ENCODE results near the gene CELF6. TPM values are rescaled to one million over a fixed set of nuclear protein-coding genes. Genes with fewer than 3 reads are reported as not detected.

The CELF6 gene
- polyA plus RNA-seq, 2 donors, result 1.0 to 1.4 TPM

DNA sequence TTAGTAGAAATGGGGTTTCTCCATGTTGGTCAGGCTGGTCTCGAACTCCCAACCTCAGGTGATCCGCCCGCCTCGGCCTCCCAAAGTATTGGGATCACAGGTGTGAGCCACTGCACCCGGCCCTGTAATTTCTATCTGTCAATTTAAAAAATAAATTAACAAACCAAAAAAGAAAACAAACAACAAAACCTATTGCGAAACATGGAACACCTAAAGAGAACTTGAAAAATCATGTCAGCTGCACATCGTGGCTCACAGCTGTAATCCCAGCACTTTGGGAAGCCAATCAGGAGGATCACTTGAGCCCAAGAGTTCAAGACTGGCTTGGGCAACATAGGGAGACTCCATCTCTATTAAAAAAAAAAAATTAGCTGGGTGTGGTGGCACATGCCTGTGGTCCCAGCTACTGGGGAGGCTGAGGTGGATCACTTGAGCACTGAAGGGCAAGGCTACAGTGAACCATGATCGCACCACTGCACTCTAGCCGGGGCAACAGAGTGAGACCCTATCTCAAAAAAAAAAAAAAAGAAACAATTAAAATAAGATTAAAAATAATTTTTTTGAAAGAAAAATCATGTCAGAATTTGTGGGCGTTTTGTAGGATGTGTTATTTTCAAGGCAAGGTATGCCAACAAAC, 67.2 kb downstream of the CELF6 start:
- no peak overlapping the region for H3K4me3 ChIP-seq (ENCODE audit: low read depth in 1 of 2, low read length in 2 of 2)
- H3K36me3 ChIP-seq (ENCODE audit: control insufficient read depth in 2 of 2, insufficient read depth in 2 of 2, low read length in 1 of 2), result peaks cover 12 to 19% of the 10 kb centered on the region in 2 donors
- WGBS, 2 donors, result 91 to 95% methylated on average over 10 of the region's 10 CpGs
- no peaks in the 10 kb centered on the region for H3K9me3 ChIP-seq (ENCODE audit: control insufficient read depth in 2 of 2, insufficient read depth in 1 of 2, low read depth in 1 of 2, low read length in 1 of 2)
- H3K4me1 ChIP-seq (ENCODE audit: control insufficient read depth in 2 of 2, insufficient read depth in 2 of 2, low read length in 1 of 2), result no peaks in the 10 kb centered on the region
- no peaks in the 10 kb centered on the region for H3K27me3 ChIP-seq (ENCODE audit: control insufficient read depth in 1 of 2, insufficient read depth in 2 of 2, low read length in 2 of 2)
- H3K27ac ChIP-seq (ENCODE audit: low read depth in 2 of 2, low read length in 1 of 2), result no peak overlapping the region

DNA sequence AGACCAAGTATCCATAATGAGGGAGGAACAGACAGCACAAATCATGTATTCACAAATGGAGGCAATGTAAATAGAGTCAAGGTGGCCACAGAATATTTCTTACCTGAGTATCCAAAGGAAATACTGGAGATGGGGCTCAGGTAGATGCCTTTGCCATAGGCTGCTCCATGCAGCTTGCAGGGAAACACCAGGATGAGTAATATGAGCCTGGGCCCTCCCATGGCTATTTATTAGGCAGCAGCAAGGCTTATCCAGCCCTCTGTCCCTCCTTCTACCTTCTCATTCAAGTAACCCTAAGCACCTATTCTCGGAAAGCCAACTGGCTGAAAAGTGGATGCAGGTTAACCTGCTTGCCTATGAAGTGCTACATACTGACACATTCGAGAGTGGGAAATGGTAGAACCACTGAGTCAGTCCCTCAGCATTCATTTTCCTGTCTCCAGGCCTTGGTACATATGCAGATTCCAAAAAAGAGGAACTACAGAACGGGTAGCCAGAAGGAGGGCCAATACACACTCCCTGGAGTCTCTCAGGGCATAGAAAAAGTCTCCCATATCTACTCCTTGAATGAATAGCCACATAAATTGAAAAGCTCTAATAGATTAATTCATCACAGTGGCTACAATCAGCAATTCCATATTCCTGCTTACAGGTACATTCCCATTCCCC, 70.7 kb downstream of the CELF6 start:
- H3K27ac ChIP-seq (ENCODE audit: low read depth in 2 of 2, low read length in 1 of 2), result no peak overlapping the region
- peaks cover 9 to 13% of the 10 kb centered on the region in 2 donors for H3K36me3 ChIP-seq (ENCODE audit: control insufficient read depth in 2 of 2, insufficient read depth in 2 of 2, low read length in 1 of 2)
- WGBS, 2 donors, result 72 to 88% methylated on average over 3 of the region's 3 CpGs
- H3K9me3 ChIP-seq (ENCODE audit: control insufficient read depth in 2 of 2, insufficient read depth in 1 of 2, low read depth in 1 of 2, low read length in 1 of 2), result no peaks in the 10 kb centered on the region
- H3K4me3 ChIP-seq (ENCODE audit: low read depth in 1 of 2, low read length in 2 of 2), result no peak overlapping the region
- H3K27me3 ChIP-seq (ENCODE audit: control insufficient read depth in 1 of 2, insufficient read depth in 2 of 2, low read length in 2 of 2), result no peaks in the 10 kb centered on the region
- no peaks in the 10 kb centered on the region for H3K4me1 ChIP-seq (ENCODE audit: control insufficient read depth in 2 of 2, insufficient read depth in 2 of 2, low read length in 1 of 2)

DNA sequence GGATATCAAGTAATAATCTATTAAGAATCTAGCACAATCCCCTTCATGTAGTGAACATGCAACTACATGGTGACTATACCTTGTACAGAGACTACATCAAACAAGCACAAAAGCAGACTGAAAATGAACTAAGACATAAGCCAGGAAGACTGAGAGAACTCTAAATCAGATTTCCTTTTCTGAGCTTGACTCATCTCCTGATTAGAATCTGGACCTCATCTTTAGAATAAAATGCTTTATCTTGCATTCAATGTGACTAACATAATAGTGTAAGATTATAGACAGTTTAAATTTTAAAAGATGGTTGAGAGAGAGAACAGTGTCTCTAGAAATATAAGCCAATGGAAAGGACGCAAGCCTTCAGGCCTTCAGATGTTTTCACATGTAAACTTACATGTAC, 71.4 kb downstream of the CELF6 start:
- WGBS, 2 donors, result 91 to 95% methylated on average over 1 of the region's 1 CpG
- H3K36me3 ChIP-seq (ENCODE audit: control insufficient read depth in 2 of 2, insufficient read depth in 2 of 2, low read length in 1 of 2), result peaks cover 10 to 16% of the 10 kb centered on the region in 2 donors

DNA sequence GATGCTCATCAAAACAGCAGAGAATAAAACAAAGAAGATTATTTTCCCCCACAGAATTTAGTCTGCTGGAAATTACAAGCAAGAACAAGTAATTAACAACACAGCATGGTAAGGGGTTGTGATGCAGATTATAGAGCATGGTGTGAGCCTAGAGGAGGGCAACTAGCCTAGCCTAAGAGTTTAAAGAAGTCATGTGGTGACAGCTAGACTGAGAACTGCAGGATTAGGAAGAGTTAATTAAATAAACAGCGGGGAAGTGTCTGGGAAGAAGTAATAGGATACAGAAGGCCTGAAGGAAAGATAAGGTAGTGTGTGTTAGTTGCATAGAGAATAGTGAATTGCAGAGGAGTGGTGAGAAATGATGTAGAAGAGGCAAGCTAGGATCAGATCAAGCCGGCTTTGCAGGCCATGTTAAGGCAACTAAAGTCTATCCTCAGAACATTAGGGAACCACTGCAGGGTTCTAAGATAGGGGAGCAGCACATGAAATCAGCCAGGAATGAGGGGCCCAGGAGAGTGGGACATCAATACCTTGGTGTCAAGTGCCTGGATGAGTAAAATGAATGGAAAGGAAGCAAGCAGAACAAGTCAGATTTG, 77.1 kb downstream of the CELF6 start:
- Histone ChIP-seq H3K4me1 (ENCODE audit: control insufficient read depth in 2 of 2, insufficient read depth in 2 of 2, low read length in 1 of 2) (peaks cover 0 to 1% of the 10 kb centered on the region in 2 donors), H3K36me3 (ENCODE audit: control insufficient read depth in 2 of 2, insufficient read depth in 2 of 2, low read length in 1 of 2) (peaks cover 16 to 18% of the 10 kb centered on the region in 2 donors), H3K4me3 (ENCODE audit: low read depth in 1 of 2, low read length in 2 of 2) (no peak overlapping the region), H3K27ac (ENCODE audit: low read depth in 2 of 2, low read length in 1 of 2) (no peak overlapping the region), H3K27me3 (ENCODE audit: control insufficient read depth in 1 of 2, insufficient read depth in 2 of 2, low read length in 2 of 2) (no peaks in the 10 kb centered on the region), H3K9me3 (ENCODE audit: control insufficient read depth in 2 of 2, insufficient read depth in 1 of 2, low read depth in 1 of 2, low read length in 1 of 2) (no peaks in the 10 kb centered on the region)
- 61 to 69% methylated on average over 2 of the region's 2 CpGs for WGBS, 2 donors

More for the DNA sequence above, 71.4 kb downstream of the CELF6 start:
- Histone ChIP-seq H3K27ac (ENCODE audit: low read depth in 2 of 2, low read length in 1 of 2) (no peak overlapping the region), H3K27me3 (ENCODE audit: control insufficient read depth in 1 of 2, insufficient read depth in 2 of 2, low read length in 2 of 2) (no peaks in the 10 kb centered on the region), H3K9me3 (ENCODE audit: control insufficient read depth in 2 of 2, insufficient read depth in 1 of 2, low read depth in 1 of 2, low read length in 1 of 2) (no peaks in the 10 kb centered on the region), H3K4me1 (ENCODE audit: control insufficient read depth in 2 of 2, insufficient read depth in 2 of 2, low read length in 1 of 2) (no peaks in the 10 kb centered on the region), H3K4me3 (ENCODE audit: low read depth in 1 of 2, low read length in 2 of 2) (no peak overlapping the region)

DNA sequence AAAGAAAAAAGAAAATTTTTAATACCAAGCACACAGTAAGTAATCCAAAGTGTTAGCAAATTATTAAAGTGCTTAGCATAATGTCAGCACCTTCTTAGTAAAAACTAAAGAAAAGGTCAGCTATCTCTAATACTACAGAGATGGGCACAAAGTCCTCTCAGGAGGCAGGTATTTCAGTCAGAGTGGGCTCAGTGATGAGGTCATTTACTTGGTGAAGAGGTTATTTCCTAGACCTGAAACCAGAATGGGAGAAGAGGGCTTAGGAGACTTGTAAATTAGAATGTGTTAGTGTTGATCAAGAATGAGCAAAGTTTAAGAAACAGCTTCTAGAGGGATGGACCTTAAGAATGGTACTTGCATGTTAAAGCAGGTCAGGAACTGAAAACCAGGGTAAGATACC, 80.3 kb downstream of the CELF6 start:
- H3K27me3 ChIP-seq (ENCODE audit: control insufficient read depth in 1 of 2, insufficient read depth in 2 of 2, low read length in 2 of 2), result no peaks in the 10 kb centered on the region
- H3K4me3 ChIP-seq (ENCODE audit: low read depth in 1 of 2, low read length in 2 of 2), result no peak overlapping the region
- H3K27ac ChIP-seq (ENCODE audit: low read depth in 2 of 2, low read length in 1 of 2), result no peak overlapping the region
- peaks cover 0 to 8% of the 10 kb centered on the region in 2 donors for H3K4me1 ChIP-seq (ENCODE audit: control insufficient read depth in 2 of 2, insufficient read depth in 2 of 2, low read length in 1 of 2)
- no peaks in the 10 kb centered on the region for H3K9me3 ChIP-seq (ENCODE audit: control insufficient read depth in 2 of 2, insufficient read depth in 1 of 2, low read depth in 1 of 2, low read length in 1 of 2)
- H3K36me3 ChIP-seq (ENCODE audit: control insufficient read depth in 2 of 2, insufficient read depth in 2 of 2, low read length in 1 of 2), result peaks cover 16 to 17% of the 10 kb centered on the region in 2 donors

DNA sequence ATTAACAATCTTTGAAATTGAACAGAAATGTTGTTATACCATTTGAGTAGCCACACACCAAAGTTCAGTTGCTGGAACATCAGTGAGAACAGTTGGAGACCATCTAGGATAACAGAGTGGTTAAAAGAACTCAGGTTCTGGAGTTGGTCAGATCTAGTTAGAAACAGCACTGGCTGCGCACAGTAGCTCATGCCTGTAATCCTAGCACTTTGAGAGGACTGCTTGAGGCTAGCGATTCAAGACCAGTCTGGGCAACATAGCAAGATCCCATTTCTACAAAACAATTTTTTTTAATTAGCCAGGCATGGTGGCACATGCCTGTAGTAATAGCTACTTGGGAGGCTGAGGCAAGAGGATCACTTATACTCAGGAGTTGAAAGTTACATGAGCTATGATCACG, 81.4 kb downstream of the CELF6 start:
- no peak overlapping the region for H3K27ac ChIP-seq (ENCODE audit: low read depth in 2 of 2, low read length in 1 of 2)

DNA sequence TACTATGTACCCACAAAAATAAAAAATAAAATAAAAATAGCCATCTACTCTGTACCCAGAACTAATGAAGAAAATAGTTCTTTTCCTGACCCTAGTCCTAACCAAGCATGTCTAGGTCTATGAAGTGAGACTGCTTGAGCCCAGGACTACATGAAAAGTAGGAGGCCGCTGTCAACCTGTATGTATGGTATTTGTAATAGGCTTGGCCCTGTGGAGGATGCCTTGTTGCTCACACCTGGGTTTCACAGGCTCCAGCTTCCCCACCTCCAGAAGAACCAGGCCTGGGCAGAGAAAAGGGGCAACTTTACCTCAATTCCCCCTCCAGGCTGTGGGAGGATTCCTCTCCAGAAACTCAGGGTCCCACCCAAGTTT, 82.1 kb downstream of the CELF6 start:
- 86 to 100% methylated on average over 1 of the region's 1 CpG for WGBS, 2 donors
- peak overlapping the region; percentile 49 to 74 for H3K27ac ChIP-seq (ENCODE audit: low read depth in 2 of 2, low read length in 1 of 2)
- H3K9me3 ChIP-seq (ENCODE audit: control insufficient read depth in 2 of 2, insufficient read depth in 1 of 2, low read depth in 1 of 2, low read length in 1 of 2), result no peaks in the 10 kb centered on the region
- H3K4me1 ChIP-seq (ENCODE audit: control insufficient read depth in 2 of 2, insufficient read depth in 2 of 2, low read length in 1 of 2), result peaks cover 0 to 8% of the 10 kb centered on the region in 2 donors
- no peaks in the 10 kb centered on the region for H3K27me3 ChIP-seq (ENCODE audit: control insufficient read depth in 1 of 2, insufficient read depth in 2 of 2, low read length in 2 of 2)
- peaks cover 9 to 11% of the 10 kb centered on the region in 2 donors for H3K36me3 ChIP-seq (ENCODE audit: control insufficient read depth in 2 of 2, insufficient read depth in 2 of 2, low read length in 1 of 2)
- no peak overlapping the region for H3K4me3 ChIP-seq (ENCODE audit: low read depth in 1 of 2, low read length in 2 of 2)

More for the DNA sequence above, 81.4 kb downstream of the CELF6 start:
- Histone ChIP-seq H3K9me3 (ENCODE audit: control insufficient read depth in 2 of 2, insufficient read depth in 1 of 2, low read depth in 1 of 2, low read length in 1 of 2) (no peaks in the 10 kb centered on the region), H3K4me1 (ENCODE audit: control insufficient read depth in 2 of 2, insufficient read depth in 2 of 2, low read length in 1 of 2) (peaks cover 0 to 8% of the 10 kb centered on the region in 2 donors), H3K36me3 (ENCODE audit: control insufficient read depth in 2 of 2, insufficient read depth in 2 of 2, low read length in 1 of 2) (peaks cover 12 to 14% of the 10 kb centered on the region in 2 donors), H3K4me3 (ENCODE audit: low read depth in 1 of 2, low read length in 2 of 2) (no peak overlapping the region), H3K27me3 (ENCODE audit: control insufficient read depth in 1 of 2, insufficient read depth in 2 of 2, low read length in 2 of 2) (no peaks in the 10 kb centered on the region)
- WGBS, 2 donors, result 96 to 98% methylated on average over 3 of the region's 3 CpGs

DNA sequence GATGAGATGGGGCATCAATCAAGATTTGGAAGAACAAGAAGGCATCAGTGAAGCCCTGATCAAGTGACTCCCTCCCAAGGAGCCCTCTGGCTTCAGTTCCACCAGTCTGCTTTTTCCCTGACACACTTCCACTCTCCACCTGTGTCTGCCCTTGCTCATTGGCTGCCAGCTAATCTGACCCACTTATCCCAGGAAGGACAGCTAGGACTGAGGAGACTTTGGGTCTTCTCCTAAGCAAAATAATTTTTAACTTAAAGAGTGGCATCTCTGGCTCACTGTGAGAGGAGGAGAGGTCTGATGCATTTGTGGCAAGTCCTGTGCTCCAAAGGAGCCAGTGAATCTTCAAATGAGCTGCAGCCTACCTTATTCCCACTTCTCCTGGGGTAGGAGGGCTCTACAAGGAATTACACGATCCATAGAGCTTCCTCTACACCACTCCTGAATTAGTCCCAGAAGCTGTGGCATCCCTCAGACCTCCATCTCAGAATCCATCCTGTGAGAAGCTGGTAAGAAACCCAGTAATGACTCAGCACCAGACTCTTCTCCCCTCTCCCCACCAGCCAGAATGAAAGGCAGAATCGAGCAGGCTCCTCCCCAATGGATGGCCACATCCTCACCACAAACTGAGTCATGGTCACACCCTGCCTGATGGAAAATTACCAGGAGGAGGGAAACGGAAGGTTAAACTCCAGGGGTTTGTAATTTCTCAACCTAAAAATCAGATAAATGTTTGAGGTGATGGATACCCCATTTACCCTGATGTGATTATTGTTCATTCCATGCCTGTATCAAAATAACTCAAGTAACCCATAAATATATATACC, 82.7 kb downstream of the CELF6 start:
- Histone ChIP-seq H3K27me3 (ENCODE audit: control insufficient read depth in 1 of 2, insufficient read depth in 2 of 2, low read length in 2 of 2) (no peaks in the 10 kb centered on the region), H3K27ac (ENCODE audit: low read depth in 2 of 2, low read length in 1 of 2) (peak overlapping the region; percentile 19 to 62), H3K4me1 (ENCODE audit: control insufficient read depth in 2 of 2, insufficient read depth in 2 of 2, low read length in 1 of 2) (peaks cover 0 to 8% of the 10 kb centered on the region in 2 donors), H3K36me3 (ENCODE audit: control insufficient read depth in 2 of 2, insufficient read depth in 2 of 2, low read length in 1 of 2) (peaks cover 6 to 9% of the 10 kb centered on the region in 2 donors), H3K9me3 (ENCODE audit: control insufficient read depth in 2 of 2, insufficient read depth in 1 of 2, low read depth in 1 of 2, low read length in 1 of 2) (no peaks in the 10 kb centered on the region), H3K4me3 (ENCODE audit: low read depth in 1 of 2, low read length in 2 of 2) (no peak overlapping the region)
- 20 to 28% methylated on average over 3 of the region's 3 CpGs for WGBS, 2 donors

DNA sequence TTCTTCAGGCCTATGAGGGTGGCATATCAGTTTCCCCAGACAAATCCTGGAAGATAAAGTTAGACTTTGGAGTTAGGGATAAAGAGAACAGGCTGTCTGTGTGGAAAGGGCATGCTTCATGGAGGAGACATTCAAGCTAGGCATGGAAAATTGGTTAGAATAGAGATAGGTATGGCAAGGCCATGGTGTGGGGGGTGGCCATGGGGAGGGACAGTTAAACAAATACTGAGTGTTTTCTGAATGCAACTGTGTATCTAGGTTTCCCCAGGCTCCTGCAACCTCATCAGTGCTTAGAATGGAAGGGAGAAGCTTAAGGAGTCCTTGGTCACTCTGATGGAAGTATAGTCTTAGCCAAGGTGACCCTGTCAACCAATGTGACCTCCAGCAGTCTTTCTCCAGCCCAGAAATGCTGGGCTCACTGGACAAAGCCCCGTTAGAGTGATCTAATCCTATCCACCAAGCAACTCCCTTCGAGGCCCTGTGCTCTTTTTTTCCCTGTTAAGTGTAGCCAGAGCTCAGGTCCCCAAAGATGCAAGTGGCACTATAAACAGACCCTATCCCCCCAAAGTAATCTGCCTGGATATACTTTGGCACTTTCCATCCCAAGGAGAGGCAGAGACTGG, 83.5 kb downstream of the CELF6 start:
- Histone ChIP-seq H3K36me3 (ENCODE audit: control insufficient read depth in 2 of 2, insufficient read depth in 2 of 2, low read length in 1 of 2) (peaks cover 2 to 3% of the 10 kb centered on the region in 2 donors), H3K4me3 (ENCODE audit: low read depth in 1 of 2, low read length in 2 of 2) (no peak overlapping the region), H3K9me3 (ENCODE audit: control insufficient read depth in 2 of 2, insufficient read depth in 1 of 2, low read depth in 1 of 2, low read length in 1 of 2) (no peaks in the 10 kb centered on the region), H3K4me1 (ENCODE audit: control insufficient read depth in 2 of 2, insufficient read depth in 2 of 2, low read length in 1 of 2) (peaks cover 0 to 8% of the 10 kb centered on the region in 2 donors), H3K27me3 (ENCODE audit: control insufficient read depth in 1 of 2, insufficient read depth in 2 of 2, low read length in 2 of 2) (no peaks in the 10 kb centered on the region), H3K27ac (ENCODE audit: low read depth in 2 of 2, low read length in 1 of 2) (peak overlapping the region; percentile 19 to 62)
- WGBS, 2 donors, result 89 to 92% methylated on average over 2 of the region's 2 CpGs

Data from esophagus (tissue), 2 donors.